Stimulated activated naive B cell treated with anti-CD40 and anti-IgM and Interleukin-4, amounts not matched to agents 10 μg/mL and 1 μg/mL and 100 μg/mL, for 72 hours (primary cell): Measurements from ENCODE around the gene ZNF444.
A peak's percentile ranks its signal among the peaks of the same experiment; 100 is the strongest.
"Not testable (repeated sequence)": the region's sequence is repeated elsewhere in the genome, so short reads cannot be mapped to it uniquely, and the experiment has no call there.

ENCODE experiments used
- ATAC-seq, 2 donors: fragments of 150-1000 bp; cut with Tn5 transposase; replicated peaks; 2 replicates each; pipeline ENCODE4 v1.10.0; 2021; ENCODE audit warnings: moderate library complexity in 1 of 2
- DNase-seq: peaks from one replicate; pipeline ENCODE4 v3.0.0; 2021
- H3K27ac Mint-ChIP-seq: one replicate; pipeline ENCODE4 v1.8.0; 2022; ENCODE audit warnings: mild to moderate bottlenecking, mixed read lengths
- H3K27me3 Mint-ChIP-seq, 2 donors: one replicate each; pipeline ENCODE4 v1.8.0; 2022; ENCODE audit warnings: mixed read lengths in 2 of 2
- H3K36me3 Mint-ChIP-seq, 2 donors: one replicate each; pipeline ENCODE4 v1.8.0; 2022; ENCODE audit warnings: mixed read lengths in 2 of 2, mild to moderate bottlenecking in 1 of 2
- H3K4me1 Mint-ChIP-seq, 2 donors: one replicate each; pipeline ENCODE4 v1.8.0; 2022; ENCODE audit warnings: mixed read lengths in 2 of 2, mild to moderate bottlenecking in 1 of 2
- H3K4me3 Mint-ChIP-seq, 2 donors: one replicate each; pipeline ENCODE4 v1.8.0; 2022; ENCODE audit warnings: mild to moderate bottlenecking in 2 of 2, mixed read lengths in 2 of 2, moderate library complexity in 1 of 2
- H3K9me3 Mint-ChIP-seq, 2 donors: one replicate each; pipeline ENCODE4 v1.8.0; 2022; ENCODE audit warnings: mixed read lengths in 2 of 2, mild to moderate bottlenecking in 1 of 2

The ZNF444 gene

DNA sequence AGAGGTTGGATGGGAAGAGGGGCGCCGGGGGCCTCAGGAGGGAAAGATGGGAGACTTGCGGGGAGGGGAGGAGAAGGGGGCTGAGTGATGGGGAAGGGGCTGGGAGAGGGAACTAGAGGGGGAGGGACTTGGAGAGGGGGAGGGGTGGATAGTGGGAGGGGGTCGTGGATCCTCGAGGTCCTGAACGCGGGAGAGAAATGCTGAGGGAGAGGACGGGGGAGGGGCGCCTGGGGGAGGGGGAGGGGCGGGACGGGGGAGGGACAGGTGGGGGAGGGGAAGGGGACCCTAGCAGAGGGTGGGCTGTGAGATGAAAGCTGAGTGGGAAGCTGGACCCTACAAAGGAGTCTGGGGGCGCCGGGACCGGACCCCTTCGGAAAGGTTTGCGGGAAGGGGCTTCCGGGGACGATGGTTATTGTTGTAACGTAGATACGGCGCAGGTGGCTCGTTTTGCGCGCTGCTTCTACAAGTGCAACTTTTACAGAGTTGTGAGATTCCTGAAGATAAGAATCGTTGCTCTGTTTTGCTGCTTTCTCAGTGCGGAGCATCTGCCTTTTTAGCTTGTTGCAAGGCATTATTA, 418 bp downstream of the ZNF444 start:
- DNase-seq (no peak), ATAC-seq (no peak)
- peak overlapping the region; percentile 95 for H3K27ac Mint-ChIP-seq
- H3K4me1 Mint-ChIP-seq = peaks cover 26 to 38% of the 10 kb centered on the region in 2 donors
- no peaks in the 10 kb centered on the region for H3K9me3 Mint-ChIP-seq
- peak overlapping the region; percentile 88 to 89 for H3K4me3 Mint-ChIP-seq
- H3K27me3 Mint-ChIP-seq = no peaks in the 10 kb centered on the region
- peaks cover 6 to 7% of the 10 kb centered on the region in 2 donors for H3K36me3 Mint-ChIP-seq

DNA sequence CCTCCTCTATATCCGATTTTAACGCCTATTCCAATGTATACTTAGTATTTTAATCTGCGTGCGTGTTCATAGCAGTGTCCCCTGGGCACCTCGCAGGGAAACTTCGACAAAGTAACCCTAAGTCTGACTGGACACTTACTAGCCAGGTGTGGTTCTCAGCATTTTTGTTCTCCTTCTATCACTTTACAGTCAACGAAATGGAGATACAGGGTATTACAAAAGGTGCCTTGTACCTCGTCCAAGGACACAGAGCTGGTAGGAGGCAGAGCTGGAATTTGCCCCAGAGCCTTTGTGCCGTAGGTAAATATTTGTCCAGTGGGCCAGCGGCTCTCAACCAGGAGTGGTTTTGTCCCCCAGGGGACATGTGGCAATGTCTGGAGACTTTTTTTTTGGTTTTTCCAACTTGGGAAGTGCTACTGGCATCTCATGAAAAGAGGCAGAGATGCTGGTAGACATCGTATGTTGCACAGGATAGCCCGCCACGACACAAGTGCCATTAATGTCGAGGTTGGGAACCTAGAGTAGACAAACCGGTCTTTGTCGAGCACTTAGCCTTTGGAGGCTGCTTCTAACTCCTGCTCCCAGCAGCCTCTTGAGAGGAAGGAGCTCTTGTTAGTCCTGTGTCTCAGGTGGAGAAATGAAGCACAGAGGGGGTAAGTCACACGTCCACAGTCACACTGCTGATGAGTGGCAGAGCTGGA, 1.1 kb downstream of the ZNF444 start:
- H3K4me3 Mint-ChIP-seq = peak overlapping the region; percentile 88 to 89
- peaks cover 26 to 38% of the 10 kb centered on the region in 2 donors for H3K4me1 Mint-ChIP-seq
- no peaks in the 10 kb centered on the region for H3K9me3 Mint-ChIP-seq
- no peak for ATAC-seq
- H3K36me3 Mint-ChIP-seq = peaks cover 7 to 9% of the 10 kb centered on the region in 2 donors
- H3K27me3 Mint-ChIP-seq = no peaks in the 10 kb centered on the region
- H3K27ac Mint-ChIP-seq = peak overlapping the region; percentile 95
- DNase-seq = no peak

DNA sequence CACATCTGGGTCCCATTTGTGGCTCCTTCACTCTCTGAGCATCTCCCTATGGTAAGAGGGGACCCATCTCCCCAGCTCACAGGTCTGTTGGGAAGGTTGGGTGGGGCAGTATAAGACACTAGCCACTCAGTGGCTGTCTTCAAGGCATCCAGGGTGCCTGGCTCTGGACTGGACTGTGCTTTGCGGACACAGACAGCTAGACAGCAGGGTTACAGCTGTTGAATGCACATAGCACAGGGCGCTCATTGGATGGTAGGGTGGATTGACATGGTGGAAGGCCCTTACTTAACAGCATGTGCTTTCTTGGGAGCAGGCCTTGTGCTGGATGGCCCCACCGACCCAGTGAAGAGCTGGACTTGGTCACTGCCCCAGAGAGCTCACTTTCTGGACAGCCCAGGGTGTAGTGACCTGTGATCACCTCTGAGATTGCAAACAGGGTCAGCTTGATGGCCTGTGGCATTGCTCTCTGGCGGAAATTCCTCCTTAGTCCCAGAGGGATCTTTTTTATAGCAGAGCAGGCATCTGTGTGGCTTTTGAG, 1.9 kb downstream of the ZNF444 start:
- ATAC-seq = no peak

DNA sequence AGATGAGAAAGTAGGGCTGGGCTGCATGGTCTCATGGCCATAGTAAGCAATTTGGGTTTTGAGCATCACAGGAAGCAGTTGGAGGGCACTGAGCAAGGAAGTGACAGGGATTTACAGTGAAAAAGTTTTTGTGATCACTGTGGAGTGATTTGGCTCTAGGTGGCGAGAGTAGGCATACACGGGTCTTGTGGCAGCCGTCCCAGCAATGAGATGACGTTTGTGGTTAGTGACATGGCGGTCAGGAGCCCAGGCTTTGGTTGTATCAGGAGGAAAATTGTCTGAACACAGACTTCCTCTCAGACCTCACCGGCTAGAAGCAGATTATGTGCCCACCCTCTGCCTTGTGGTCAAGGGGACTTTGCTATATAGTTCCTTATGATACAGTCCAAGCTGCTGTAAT, 3.3 kb downstream of the ZNF444 start:
- peaks cover 21 to 29% of the 10 kb centered on the region in 2 donors for H3K36me3 Mint-ChIP-seq
- H3K27me3 Mint-ChIP-seq = no peaks in the 10 kb centered on the region
- peaks cover 22 to 38% of the 10 kb centered on the region in 2 donors for H3K4me1 Mint-ChIP-seq
- ATAC-seq (no peak), DNase-seq (no peak)
- no peaks in the 10 kb centered on the region for H3K9me3 Mint-ChIP-seq
- H3K4me3 Mint-ChIP-seq = no peak overlapping the region
- H3K27ac Mint-ChIP-seq = no peak overlapping the region

More for the DNA sequence above, 1.9 kb downstream of the ZNF444 start:
- Mint-ChIP-seq H3K27ac (no peak overlapping the region), H3K9me3 (no peaks in the 10 kb centered on the region), H3K4me1 (peaks cover 26 to 38% of the 10 kb centered on the region in 2 donors), H3K27me3 (no peaks in the 10 kb centered on the region), H3K4me3 (no peak overlapping the region), H3K36me3 (peaks cover 13 to 16% of the 10 kb centered on the region in 2 donors)
- DNase-seq = no peak

DNA sequence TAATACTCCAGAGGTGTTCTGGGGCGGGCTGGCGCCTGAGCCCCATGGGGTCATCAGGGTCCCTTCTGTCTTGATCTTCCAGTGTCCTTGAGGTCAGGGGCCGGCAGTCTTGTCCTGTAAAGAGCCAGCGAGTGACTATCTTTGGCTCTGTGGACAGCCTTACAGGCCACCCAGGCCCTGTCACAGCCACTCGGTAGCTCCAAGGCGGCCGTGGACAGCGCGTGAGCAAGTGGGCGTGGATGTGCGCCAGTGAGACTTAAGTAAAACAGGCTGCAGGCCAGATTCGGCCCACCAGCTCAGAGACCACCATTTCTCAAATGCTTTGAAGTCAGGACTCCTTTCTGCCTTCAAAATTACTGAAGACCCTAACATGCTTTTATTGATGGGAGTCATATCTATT, 3.7 kb downstream of the ZNF444 start:
- peaks cover 20 to 34% of the 10 kb centered on the region in 2 donors for H3K4me1 Mint-ChIP-seq
- no peaks in the 10 kb centered on the region for H3K27me3 Mint-ChIP-seq
- no peak overlapping the region for H3K27ac Mint-ChIP-seq
- peaks cover 0 to 2% of the 10 kb centered on the region in 2 donors for H3K9me3 Mint-ChIP-seq
- no peak overlapping the region for H3K4me3 Mint-ChIP-seq
- ATAC-seq (no peak), DNase-seq (no peak)
- peaks cover 25 to 34% of the 10 kb centered on the region in 2 donors for H3K36me3 Mint-ChIP-seq

DNA sequence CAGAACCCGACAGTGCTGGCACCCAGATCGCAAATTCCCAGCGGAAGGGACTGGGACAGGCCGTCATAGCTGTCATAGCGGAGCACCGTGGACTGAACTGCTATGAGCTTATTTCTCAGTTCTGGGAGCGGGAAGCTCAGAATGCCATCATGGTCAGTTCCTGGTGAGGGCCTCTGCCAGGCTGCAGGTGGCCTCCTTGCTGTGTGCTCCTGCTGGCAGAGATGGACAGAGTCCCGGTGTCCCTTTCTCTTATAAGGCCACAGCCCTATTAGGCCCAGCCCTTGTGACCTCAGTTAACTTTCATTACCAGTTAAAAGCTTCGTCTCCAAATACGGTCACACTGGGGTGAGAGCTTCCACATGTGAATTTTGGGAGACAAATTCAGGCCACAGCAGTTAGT, 4.6 kb downstream of the ZNF444 start:
- peaks cover 15 to 29% of the 10 kb centered on the region in 2 donors for H3K4me1 Mint-ChIP-seq
- no peak overlapping the region for H3K4me3 Mint-ChIP-seq
- H3K9me3 Mint-ChIP-seq = peaks cover 0 to 2% of the 10 kb centered on the region in 2 donors
- DNase-seq (no peak), ATAC-seq (no peak)
- H3K27me3 Mint-ChIP-seq = no peaks in the 10 kb centered on the region
- peaks cover 30 to 40% of the 10 kb centered on the region in 2 donors for H3K36me3 Mint-ChIP-seq
- H3K27ac Mint-ChIP-seq = no peak overlapping the region

DNA sequence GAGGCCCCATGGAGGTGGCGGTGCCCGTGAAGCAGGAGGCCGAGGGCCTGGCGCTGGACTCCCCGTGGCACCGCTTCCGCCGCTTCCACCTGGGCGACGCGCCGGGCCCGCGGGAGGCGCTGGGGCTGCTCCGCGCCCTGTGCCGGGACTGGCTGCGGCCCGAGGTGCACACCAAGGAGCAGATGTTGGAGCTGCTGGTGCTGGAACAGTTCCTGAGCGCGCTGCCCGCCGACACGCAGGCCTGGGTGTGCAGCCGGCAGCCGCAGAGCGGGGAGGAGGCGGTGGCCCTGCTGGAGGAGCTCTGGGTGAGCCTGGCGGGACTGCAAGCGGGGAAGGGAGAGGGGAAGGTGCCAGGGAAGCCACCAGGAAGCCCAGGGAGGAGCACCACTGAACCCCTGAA, 5.8 kb downstream of the ZNF444 start:
- H3K9me3 Mint-ChIP-seq = peaks cover 0 to 2% of the 10 kb centered on the region in 2 donors
- H3K4me3 Mint-ChIP-seq = no peak overlapping the region
- peaks cover 30 to 43% of the 10 kb centered on the region in 2 donors for H3K36me3 Mint-ChIP-seq
- no peak overlapping the region for H3K27ac Mint-ChIP-seq
- H3K27me3 Mint-ChIP-seq = no peaks in the 10 kb centered on the region
- peaks cover 17 to 26% of the 10 kb centered on the region in 2 donors for H3K4me1 Mint-ChIP-seq
- no peak for ATAC-seq
- DNase-seq = no peak

DNA sequence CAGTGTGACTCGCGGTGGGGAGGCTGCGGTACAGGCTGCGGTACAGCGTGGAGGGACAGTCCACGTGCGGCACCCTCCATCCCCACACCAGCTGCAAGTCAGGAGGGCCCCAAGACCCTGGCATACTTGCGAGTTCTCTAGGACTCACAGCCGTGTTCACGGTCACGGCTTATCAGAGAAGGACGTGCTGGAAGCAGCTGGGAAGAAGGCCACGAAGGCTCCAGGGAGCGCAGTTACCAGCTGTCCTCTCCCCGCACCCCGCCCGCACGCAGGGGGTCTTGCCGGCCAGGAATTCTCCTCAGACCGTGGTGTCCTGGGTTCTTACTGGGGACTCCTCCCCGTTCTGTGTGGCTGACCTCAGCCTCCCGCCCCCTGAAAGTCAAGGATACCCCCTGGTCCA, 6.2 kb downstream of the ZNF444 start:
- H3K9me3 Mint-ChIP-seq = peaks cover 0 to 2% of the 10 kb centered on the region in 2 donors
- H3K4me3 Mint-ChIP-seq = no peak overlapping the region
- no peak overlapping the region for H3K27ac Mint-ChIP-seq
- H3K4me1 Mint-ChIP-seq = peaks cover 15 to 22% of the 10 kb centered on the region in 2 donors
- DNase-seq (no peak), ATAC-seq (no peak)
- H3K27me3 Mint-ChIP-seq = no peaks in the 10 kb centered on the region
- peaks cover 30 to 43% of the 10 kb centered on the region in 2 donors for H3K36me3 Mint-ChIP-seq

DNA sequence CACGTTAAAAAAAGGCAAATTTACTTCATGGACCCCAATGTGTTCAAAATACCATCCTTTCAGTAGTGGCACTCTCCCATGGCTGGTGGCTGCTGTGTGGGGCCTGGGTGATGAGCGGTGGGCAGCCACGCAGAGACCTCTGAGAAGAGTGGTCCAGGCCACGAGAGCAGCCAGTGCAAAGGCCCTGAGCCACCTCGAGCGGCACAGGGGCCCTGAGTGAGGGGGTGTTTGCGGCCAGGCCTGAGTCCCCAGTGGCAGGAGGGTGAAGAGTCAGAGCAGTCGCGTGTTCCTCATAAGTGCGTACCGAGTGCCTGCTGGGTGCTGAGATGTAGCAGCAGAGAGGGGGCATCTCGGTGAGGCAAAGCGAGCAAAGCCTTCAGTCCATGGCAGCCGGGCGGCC, 7.0 kb downstream of the ZNF444 start:
- no peak overlapping the region for H3K27ac Mint-ChIP-seq

DNA sequence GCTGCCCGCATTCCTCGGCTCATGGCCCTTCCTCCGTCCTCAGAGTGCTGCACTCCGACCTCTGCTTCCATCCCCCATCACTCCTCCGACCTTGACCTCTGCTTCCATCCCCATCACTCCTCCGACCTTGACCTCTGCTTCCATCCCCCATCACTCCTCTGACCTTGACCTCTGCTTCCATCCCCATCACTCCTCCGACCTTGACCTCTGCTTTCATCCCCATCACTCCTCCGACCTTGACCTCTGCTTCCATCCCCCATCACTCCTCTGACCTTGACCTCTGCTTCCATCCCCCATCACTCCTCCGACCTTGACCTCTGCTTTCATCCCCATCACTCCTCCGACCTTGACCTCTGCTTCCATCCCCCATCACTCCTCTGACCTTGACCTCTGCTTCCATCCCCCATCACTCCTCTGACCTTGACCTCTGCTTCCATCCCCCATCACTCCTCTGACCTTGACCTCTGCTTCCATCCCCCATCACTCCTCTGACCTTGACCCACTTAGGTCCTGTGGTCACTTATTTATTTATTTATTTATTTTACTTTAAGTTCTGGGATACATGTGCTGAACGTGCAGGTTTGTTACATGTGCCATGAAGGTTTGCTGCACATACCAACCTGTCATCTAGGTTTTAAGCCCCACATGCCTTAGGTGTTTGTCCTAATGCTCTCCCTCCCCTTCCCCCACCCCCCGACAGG, 8.0 kb downstream of the ZNF444 start:
- H3K4me3 Mint-ChIP-seq, H3K9me3 Mint-ChIP-seq, H3K27me3 Mint-ChIP-seq, DNase-seq, H3K27ac Mint-ChIP-seq, ATAC-seq: not testable (repeated sequence)
- Mint-ChIP-seq H3K4me1 (peaks cover 12 to 14% of the 10 kb centered on the region in 2 donors), H3K36me3 (peaks cover 31 to 44% of the 10 kb centered on the region in 2 donors)

More for the DNA sequence above, 7.0 kb downstream of the ZNF444 start:
- peaks cover 28 to 40% of the 10 kb centered on the region in 2 donors for H3K36me3 Mint-ChIP-seq
- no peak overlapping the region for H3K4me3 Mint-ChIP-seq
- H3K27me3 Mint-ChIP-seq = no peaks in the 10 kb centered on the region
- H3K9me3 Mint-ChIP-seq = peaks cover 0 to 2% of the 10 kb centered on the region in 2 donors
- ATAC-seq (no peak), DNase-seq (no peak)
- H3K4me1 Mint-ChIP-seq = peaks cover 12 to 18% of the 10 kb centered on the region in 2 donors

DNA sequence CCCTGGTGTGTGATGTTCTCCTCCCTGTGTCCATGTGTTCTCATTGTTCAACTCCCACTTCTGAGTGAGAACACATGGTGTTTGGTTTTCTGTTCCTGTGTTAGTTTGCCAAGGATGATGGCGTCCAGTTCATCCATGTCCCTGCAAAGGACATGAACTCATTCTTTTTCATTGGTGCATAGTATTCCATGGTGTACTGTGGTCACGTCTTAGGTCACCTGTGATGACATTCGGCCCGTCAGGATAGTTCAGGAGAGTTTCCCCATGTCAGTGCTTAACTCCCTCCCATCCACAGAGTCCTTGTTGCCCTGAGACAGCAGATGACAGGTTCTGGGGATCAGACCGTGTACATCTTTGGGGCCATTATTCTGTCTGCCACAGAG, 8.6 kb downstream of the ZNF444 start:
- H3K4me1 Mint-ChIP-seq = peaks cover 9% of the 10 kb centered on the region in 2 donors
- DNase-seq (no peak), ATAC-seq (no peak)
- H3K9me3 Mint-ChIP-seq = peaks cover 0 to 2% of the 10 kb centered on the region in 2 donors
- H3K36me3 Mint-ChIP-seq = peaks cover 31 to 45% of the 10 kb centered on the region in 2 donors
- H3K27me3 Mint-ChIP-seq = no peaks in the 10 kb centered on the region
- H3K27ac Mint-ChIP-seq = no peak overlapping the region
- H3K4me3 Mint-ChIP-seq = no peak overlapping the region

DNA sequence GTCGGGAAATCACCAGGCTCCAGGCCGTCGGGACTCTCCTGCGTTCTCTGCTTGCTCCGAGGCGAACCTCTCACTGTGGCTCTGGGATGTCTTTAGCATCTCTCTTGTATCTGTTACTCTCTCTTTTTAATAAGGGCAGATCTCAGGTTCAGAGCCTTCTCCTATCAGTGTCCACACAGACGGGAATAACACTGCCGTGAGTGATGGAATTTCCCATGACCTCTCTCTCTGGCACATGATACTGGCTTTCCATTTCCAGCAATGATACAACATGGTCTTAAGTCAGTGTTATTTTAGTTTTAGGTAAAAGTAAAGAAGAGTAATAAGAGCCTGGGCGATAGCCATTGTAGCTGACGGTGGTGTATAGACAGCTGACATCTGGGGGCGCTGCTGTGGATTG, 9.3 kb downstream of the ZNF444 start:
- H3K36me3 Mint-ChIP-seq = peaks cover 31 to 52% of the 10 kb centered on the region in 2 donors

DNA sequence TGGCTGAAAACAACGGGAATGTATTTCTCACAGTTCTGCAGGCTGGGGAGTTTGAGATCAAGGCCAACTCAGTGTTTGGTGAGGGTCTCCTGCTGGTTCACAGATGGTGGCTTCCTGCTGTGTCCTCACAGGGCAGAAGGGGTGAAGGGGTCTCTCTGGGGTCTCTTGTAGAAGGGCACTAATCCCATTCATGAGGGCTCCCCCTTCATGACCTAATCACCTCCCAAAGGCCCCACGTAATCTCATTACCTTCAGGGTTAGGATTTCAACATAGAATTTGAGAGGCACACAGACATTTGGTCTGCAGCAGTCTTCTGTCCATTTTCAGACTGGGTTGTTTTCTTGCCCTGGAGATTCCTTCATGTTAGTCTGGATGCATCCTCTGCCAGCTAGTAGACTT, 11.6 kb downstream of the ZNF444 start:
- Mint-ChIP-seq H3K4me1 (peaks cover 8 to 10% of the 10 kb centered on the region in 2 donors), H3K27me3 (no peaks in the 10 kb centered on the region), H3K4me3 (no peak overlapping the region), H3K9me3 (peaks cover 0 to 2% of the 10 kb centered on the region in 2 donors), H3K27ac (no peak overlapping the region), H3K36me3 (peaks cover 23 to 65% of the 10 kb centered on the region in 2 donors)
- no peak for DNase-seq
- no peak for ATAC-seq

More for the DNA sequence above, 9.3 kb downstream of the ZNF444 start:
- no peak overlapping the region for H3K4me3 Mint-ChIP-seq
- H3K4me1 Mint-ChIP-seq = peaks cover 8 to 10% of the 10 kb centered on the region in 2 donors
- DNase-seq = no peak
- H3K27me3 Mint-ChIP-seq = no peaks in the 10 kb centered on the region
- H3K9me3 Mint-ChIP-seq = peaks cover 0 to 2% of the 10 kb centered on the region in 2 donors
- peak overlapping the region; percentile 20 for H3K27ac Mint-ChIP-seq
- ATAC-seq = no peak

DNA sequence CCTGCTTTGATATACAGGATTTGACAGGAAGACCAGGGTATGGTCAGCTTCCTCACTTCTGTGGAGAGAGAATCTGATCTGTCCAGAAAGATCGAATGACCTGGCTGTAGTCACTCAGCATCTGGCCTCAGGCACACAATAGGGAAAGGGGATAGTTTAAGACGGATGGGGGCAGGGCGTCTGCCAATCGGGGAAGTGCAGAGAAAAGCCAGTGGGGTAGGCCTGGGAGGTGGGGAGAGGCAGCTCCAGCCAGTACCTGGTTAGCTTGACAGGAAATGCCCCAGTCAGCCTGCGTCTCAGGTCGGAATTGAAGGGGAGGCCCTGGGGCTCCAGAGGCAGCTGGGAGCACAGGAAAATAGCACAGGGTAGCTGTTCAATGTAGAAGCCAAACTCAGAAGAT, 12.4 kb downstream of the ZNF444 start:
- no peak overlapping the region for H3K4me3 Mint-ChIP-seq
- H3K4me1 Mint-ChIP-seq = peaks cover 8 to 10% of the 10 kb centered on the region in 2 donors
- no peaks in the 10 kb centered on the region for H3K27me3 Mint-ChIP-seq
- no peak overlapping the region for H3K27ac Mint-ChIP-seq
- no peak for ATAC-seq
- DNase-seq = no peak
- H3K9me3 Mint-ChIP-seq = peaks cover 0 to 2% of the 10 kb centered on the region in 2 donors
- H3K36me3 Mint-ChIP-seq = peaks cover 22 to 65% of the 10 kb centered on the region in 2 donors
